ENCODE data around the gene TCERG1L.

TCERG1L gene

DNA sequence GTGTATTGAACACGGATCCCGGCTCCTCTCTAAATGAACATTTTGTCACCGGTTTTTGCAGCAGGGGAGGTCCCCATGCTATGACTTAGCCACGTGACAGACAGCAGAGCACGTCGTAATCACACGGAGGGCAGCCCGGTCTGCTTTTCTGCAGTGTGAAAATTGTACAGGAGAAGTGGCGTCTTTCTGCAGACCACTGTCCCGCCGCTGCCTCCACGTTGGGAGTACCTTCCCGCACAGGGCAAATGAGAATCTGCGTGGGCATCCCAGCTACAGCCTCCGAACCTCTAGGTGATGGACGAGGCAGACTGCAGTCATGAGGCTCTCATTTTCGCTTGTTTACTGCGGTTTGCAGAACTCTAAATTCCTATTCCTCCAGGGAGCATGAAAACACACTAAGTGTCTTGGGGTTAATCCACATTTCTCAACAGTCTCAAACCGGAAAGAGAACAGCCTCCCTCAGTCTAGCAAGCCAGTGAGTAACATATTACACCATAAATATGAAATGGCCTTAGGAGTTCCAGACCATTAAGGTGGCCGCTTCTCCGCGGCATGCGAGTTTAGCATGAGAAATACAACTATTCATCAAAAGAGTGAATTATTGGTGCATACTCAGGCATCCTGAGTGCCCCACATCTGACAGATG lies 89.8 kb downstream of the TCERG1L start:
- no peak for FAIRE-seq

DNA sequence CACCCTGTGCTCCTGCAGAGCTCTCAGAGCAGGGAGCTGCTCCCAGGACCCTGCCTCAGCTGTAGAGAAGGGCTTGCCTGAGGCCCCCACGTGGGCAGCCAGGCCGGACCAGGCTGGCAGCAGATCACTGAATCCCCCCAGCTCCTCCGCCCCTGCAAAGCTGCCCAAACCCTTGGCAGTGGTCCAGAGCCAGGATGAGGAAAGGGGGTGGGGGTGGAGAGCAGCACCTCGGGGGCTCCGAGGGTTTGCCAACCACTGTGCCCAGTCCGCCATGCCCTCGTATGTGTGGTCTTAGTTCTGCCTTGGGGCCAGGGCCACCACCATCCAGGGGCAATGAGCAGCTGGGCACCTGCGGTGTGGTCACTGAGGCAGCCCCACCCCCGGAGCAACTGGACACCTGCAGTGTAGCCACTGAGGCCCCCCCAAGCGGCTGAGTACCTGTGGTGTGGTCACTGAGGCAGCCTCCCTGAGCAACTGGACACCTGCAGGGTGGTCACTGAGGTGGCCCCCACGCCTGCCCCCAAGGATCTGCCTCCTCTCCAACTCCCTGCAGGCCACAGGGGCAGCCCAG lies 90.8 kb downstream of the TCERG1L start:
- no peak for FAIRE-seq

- FAIRE-seq, result no peak
Observed at GRCh38 chr10:131219955-131220489, 91.5 kb downstream of the TCERG1L start.

- no peak for FAIRE-seq
Observed at GRCh38 chr10:131219584-131219886, 92.0 kb downstream of the TCERG1L start.

DNA sequence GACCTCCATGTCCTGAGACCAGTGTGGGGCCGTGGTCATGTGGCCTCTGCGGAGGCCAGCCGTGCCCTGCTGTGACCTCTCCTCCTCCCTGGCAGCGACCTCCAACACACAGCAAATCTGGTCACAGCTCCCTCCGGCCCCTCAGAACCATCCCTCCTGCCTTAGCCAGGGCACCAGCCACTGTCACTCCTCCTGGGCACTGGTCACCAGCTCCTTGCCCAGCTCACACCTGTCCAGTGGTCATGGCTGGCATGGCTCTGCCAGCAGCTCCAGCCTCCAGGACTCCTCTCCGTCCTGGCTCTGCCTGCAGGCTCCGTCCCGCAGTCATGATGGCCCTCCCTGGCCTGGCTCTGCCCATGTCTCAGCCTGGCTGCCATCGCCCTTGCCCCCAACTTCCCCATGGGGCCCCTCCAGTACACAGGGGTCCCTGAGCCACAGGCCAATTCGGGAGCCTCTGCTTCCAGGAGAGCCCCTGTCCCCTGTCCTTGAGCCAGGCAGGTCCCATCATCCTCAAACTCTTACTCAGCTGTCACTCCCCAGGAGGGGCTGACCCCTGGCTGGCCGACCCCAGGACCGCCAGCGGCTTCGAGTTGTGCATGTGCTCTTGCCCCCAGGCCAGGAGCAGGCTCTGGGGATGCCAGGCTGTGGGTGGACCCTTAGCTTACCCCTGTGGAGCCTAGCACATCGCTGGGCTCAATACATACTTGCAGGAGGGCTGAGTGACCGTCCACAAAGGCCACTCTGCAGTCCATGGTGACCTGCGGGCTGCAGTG lies 92.5 kb downstream of the TCERG1L start:
- no peak for FAIRE-seq

DNA sequence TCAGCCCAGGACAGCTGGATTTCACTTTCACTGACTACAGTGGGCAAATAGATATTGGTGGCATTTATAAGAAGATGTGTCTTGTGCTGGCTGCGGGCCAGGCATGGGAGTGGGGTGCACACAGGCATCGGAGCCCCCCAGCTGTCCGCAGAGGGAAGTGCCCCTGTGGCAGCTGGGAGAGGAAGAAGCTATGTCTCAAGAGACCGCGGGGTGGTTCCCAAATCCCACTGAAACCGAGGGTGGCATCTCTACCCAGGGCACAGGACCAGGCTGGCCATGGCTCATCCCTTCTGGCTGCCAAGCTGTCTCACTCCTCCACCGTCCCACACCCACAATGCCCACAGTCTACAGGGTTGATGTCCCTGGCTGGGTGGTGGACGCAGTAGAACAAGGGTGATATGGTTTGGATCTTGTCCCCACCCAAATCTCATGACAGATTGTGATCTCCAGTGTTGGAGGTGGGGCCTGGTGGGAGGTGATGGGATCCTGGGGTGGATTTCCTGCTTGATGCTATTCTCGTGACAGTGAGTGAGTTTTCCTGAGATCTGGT lies 94.8 kb downstream of the TCERG1L start:
- FAIRE-seq, result no peak

- no peak for FAIRE-seq
Observed at GRCh38 chr10:131215776-131216175, 95.7 kb downstream of the TCERG1L start.

GRCh38 chr10:131214521-131215244 lies 96.8 kb downstream of the TCERG1L start:
- FAIRE-seq, result no peak

- no peak for FAIRE-seq
Observed at GRCh38 chr10:131213741-131214505, 97.6 kb downstream of the TCERG1L start.

DNA sequence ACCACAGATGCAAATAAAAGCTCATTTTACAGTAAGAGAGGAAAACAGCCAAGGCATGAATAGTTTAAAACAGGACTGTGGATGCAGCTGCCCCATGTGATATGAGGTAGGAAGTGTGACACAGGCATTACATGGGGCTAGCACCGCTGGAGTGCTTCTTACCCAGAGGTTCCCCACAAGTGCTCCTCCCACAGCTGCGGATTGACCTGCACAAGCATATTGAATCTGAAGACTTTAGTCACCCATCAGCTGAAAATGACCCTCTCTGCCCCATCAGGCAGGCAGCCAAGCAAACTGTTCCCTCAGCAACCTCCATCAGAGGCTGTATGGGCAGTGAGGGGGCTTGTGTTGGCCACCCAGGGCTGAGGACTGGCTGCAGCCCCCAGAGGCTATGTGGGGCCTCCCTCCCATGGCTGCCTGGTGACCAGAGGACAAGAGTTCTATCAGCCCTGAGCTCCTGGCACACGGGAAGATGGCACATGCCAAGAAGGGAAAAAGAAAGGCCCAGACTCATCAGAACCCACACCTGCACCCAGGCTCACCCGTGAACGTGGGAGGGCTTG lies 98.7 kb downstream of the TCERG1L start:
- no peak for FAIRE-seq

DNA sequence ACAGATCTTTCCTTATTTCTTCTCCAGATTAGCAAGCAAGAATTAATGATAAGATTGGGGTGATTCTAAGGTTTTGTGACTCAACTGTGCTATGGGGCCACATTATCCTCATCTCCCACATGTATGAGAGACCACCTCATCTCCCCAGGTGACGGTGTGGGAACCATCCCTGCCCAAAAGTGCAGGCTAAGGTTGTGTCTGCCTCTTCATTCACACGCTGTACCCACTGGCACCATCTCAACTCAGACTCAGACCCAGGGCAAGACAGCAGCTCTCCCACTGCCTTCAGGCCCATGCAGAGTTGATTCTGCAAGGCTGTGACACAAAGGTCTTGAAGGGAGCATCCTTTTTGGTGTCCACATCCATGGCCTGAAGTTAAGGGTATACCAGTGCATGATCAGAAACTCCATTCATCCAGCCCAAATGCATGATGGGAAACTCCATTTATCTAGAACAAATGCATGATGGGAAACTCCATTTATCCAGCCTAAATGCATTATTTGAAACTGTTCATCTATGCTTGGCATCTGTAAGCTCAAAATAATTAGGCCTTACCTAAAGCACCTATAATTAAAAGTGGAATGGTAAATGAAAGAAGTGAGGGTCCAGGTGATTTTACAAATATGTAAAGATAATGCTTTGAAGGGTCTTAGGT lies 99.4 kb downstream of the TCERG1L start:
- FAIRE-seq, result no peak

- FAIRE-seq, result no peak
Observed at GRCh38 chr10:131211559-131211958, 100.0 kb downstream of the TCERG1L start.

GRCh38 chr10:131211146-131211545 lies 100.4 kb downstream of the TCERG1L start:
- no peak for FAIRE-seq

- FAIRE-seq, result no peak
Observed at GRCh38 chr10:131210181-131210580, 101.3 kb downstream of the TCERG1L start.

DNA sequence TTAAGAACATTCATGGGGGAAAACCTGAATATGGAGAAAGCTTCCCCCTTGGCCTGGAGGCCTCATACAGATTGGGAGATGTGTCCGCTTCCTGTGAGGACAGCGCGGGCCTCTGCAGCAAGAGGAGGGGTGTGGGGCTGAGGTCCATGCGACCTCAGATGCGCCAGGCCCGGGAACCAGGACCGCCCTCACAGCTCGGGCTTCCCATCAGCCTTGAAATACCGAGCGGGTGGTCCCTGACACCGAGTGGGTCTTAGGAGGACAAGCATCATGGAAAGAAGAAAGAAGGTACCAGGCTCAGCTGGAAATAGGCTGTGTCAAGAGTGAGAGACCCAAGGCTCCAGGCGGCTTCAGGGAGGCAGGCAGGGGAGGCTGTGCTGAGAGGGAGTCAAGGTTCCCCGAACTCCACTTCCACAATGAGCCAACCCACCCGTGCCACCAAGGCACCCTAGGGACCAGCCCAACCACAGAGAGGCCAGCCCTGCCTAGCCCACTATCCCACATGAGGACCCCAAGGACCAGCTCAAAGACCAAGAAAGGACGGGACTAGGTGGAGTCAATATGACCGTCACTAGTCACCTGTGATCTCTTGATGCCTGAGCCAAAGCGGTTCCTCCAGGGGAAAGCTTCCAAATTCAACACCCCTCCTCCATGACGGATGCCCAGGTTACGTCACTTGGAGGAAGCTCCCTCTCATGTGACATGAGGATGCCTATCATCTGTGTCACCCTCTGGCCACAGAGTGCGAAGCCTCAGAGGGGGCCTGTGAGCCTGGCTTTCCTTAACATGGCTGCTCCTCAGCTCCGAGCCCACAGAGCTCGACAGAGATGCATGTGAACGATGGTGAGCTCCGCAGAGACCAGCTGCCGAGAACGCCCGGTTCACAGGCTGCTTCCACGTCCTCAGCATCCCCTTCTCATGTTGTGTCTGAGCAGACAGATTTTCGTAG lies 103.7 kb downstream of the TCERG1L start:
- no peak for FAIRE-seq

DNA sequence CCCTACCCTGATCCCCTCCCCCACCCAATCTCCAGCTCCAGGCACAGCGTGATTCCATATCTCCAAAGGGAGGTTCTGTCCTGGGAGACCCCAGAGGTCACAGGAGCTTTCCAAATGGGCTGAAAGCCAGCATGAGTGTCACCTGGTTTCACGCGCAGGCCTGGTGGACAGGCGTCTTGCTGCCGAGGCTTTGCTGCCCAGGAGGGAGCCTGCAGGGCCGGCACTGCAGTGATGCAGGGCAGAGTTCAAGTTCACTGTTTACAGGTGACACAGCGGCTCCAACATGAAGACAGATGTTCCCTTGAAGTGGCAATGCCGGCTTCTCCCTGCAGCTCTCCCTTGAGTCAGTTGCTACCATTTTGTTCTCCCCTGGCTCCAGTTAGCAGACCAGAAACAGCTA lies 104.3 kb downstream of the TCERG1L start:
- no peak for FAIRE-seq

GRCh38 chr10:131206111-131206995 lies 105.2 kb downstream of the TCERG1L start:
- no peak for FAIRE-seq

DNA sequence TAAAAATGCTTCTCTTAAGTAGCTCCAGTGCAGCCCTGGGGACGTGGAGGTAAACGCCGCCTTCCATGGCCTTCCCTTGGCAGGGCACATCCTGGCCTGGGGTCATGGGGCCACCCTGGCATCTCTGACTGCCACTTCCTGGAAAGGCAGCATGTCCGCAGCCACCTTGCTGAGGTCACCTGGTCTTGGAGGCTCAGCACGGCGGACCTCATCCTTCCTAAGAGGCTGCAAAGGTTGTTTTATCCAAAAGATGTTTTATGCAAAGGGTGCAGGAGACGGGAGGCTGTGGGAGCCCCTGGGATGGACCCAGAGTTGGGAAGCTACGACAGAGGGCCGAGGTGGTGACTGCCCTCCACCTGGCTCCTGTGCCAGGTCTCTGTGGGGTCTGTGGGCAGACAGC lies 106.0 kb downstream of the TCERG1L start:
- no peak for FAIRE-seq

Data from TTC549 (cell line).